GM19467 (cell line): ENCODE data around the gene POU2AF1.
A peak's percentile ranks its signal among the peaks of the same experiment; 100 is the strongest.

ENCODE experiments used
- ATAC-seq: cut with Tn5 transposase; IDR thresholded peaks from one replicate; pipeline ENCODE4 v1.9.1; 2021; ENCODE audit warnings: mild to moderate bottlenecking, moderate library complexity; ENCODE audit not compliant: unreplicated experiment

Gene POU2AF1

GRCh38 chr11:111387363-111387762, 8.3 kb upstream of the POU2AF1 start:
- no peak for ATAC-seq

- no peak for ATAC-seq
Observed at GRCh38 chr11:111386611-111387150, 7.6 kb upstream of the POU2AF1 start.

GRCh38 chr11:111384494-111384893, 5.4 kb upstream of the POU2AF1 start:
- ATAC-seq: no peak

- ATAC-seq: no peak
Observed at GRCh38 chr11:111382451-111382850, 3.4 kb upstream of the POU2AF1 start.

- ATAC-seq: peak; percentile 40
Observed at GRCh38 chr11:111379602-111380136, 594 bp upstream of the POU2AF1 start.

GRCh38 chr11:111378185-111378860, 752 bp downstream of the POU2AF1 start:
- no peak for ATAC-seq

- no peak for ATAC-seq
Observed at GRCh38 chr11:111376181-111376871, 2.7 kb downstream of the POU2AF1 start.

GRCh38 chr11:111373590-111373989, 5.5 kb downstream of the POU2AF1 start:
- ATAC-seq: no peak

GRCh38 chr11:111372538-111372937, 6.5 kb downstream of the POU2AF1 start:
- ATAC-seq: no peak

GRCh38 chr11:111370902-111371578, 8.0 kb downstream of the POU2AF1 start:
- peak; percentile 34 for ATAC-seq

- no peak for ATAC-seq
Observed at GRCh38 chr11:111370270-111370901, 8.7 kb downstream of the POU2AF1 start.

- no peak for ATAC-seq
Observed at GRCh38 chr11:111368285-111368560, 10.9 kb downstream of the POU2AF1 start.

- ATAC-seq: peak; percentile 41
Observed at GRCh38 chr11:111367411-111368284, 11.4 kb downstream of the POU2AF1 start.

GRCh38 chr11:111366560-111367410, 12.3 kb downstream of the POU2AF1 start:
- no peak for ATAC-seq

- ATAC-seq: no peak
Observed at GRCh38 chr11:111365722-111366559, 13.1 kb downstream of the POU2AF1 start.

GRCh38 chr11:111364503-111364902, 14.6 kb downstream of the POU2AF1 start:
- ATAC-seq: no peak

GRCh38 chr11:111363985-111364384, 15.1 kb downstream of the POU2AF1 start:
- ATAC-seq: no peak

GRCh38 chr11:111362887-111363411, 16.1 kb downstream of the POU2AF1 start:
- no peak for ATAC-seq
